HG02973 (cell line): ENCODE data around the gene SERP1.

Source experiments
- ATAC-seq: cut with Tn5 transposase; IDR thresholded peaks from one replicate; pipeline ENCODE4 v1.9.1; 2021; ENCODE audit warnings: moderate library complexity; ENCODE audit not compliant: unreplicated experiment

SERP1 gene

DNA sequence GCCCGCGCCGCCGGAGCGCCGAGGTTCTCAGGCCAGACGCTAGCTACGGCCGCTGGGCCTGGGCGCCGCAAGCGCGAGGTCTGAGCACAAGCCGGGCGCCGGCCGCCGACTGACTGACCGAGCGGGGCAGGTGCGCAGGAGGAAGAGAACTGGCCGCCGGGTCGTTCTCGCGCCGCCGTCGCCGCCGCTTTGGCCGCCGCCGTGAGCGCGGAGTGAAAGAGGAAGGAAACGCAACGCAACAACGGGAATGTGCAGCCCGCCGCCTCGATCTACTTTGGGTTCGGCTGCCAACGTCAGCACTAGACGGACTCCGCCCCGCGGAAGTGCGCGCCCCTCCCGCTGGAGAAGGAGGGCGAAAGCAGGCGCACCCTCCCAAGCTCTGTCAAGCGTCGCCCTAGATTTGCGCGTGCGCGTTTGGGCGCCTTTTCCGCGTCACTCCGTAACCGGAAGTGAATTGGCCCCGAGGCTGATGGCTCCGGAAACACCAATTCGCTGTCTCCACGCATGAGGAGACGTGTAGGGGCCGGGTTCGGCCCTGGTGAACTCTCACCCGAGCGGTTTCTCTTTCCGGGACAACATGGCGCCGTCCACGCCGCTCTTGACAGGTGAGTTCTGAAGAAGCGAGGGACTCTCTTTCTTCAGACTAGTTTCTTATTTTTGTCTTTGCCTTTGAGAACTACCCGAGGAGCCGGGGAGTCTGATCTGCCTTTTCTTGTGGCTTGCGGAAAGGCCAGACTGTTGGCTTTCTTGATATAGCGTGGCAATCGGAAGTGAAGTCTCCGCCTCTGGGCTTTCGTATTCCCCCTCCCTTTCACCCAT, at the start of gene SERP1, which contains the start of gene EIF2A:
SERP1 (minus strand) TSS at position 271 of the 819 bp plus-strand sequence. CDS start 361 bp downstream, outside the sequence.
EIF2A (plus strand) TSS at position 562 of the 819 bp plus-strand sequence; CDS start at position 578, 16 bp downstream.
- ATAC-seq = peak; percentile 86

DNA sequence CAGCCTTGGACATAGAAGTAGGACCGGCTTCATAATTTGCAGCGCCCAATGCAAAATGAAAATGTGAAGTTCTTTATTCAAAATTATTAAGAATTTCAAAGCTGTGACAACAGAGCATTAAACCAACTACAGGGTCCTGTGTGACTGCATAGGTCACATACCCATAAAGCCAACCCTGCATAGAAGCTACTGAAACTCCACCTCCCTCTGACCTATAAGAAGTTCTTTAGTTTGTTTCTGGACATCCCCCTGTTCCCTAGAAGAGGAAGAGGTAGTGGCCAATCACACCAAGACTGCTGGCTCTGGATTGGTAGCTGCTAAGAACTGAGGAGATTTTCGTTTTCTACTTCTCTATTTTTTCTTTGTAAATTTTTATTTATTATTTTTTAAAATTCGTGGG, 47.9 kb upstream of the SERP1 start:
- no peak for ATAC-seq

DNA sequence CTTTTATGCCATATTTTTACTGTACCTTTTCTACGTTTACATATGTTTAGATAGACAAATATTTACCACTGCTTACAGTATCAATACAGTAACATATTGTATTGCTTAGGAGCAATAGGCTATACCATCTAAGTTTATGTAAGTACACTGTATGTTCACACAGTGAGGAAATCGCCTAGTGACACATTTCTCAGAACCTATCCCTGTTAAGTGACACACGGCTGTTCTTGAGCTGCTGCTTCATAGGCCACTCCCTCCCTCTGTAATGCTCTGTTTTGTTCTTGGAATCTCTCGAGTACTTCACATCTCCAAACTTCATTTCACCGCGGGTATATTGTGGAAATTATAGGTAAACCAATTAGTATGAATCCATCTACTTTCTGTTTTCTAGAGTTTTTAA, 43.5 kb upstream of the SERP1 start:
- no peak for ATAC-seq

- no peak for ATAC-seq
These were observed 41.9 kb upstream of the SERP1 start for GRCh38 chr3:150588027-150588830.

DNA sequence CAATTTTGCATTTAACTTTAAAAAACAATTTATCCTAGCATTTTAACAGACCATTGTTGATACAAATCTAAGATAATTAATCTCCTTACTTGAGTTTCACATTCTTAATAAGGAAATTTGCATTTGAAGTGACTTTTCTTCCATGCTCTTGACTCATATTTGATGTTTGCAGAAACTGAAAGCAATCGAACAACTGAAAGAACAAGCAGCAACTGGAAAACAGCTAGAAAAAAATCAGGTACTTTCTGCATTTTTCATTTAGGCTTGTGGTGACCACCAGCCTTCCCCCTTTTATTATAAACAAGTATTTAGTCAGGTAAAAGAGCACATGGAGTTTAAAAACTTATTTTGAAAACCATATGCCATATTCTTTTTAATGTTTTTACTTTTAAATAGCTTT, 36.7 kb upstream of the SERP1 start:
- peak; percentile 67 for ATAC-seq

- ATAC-seq = peak; percentile 50
These were observed 36.3 kb upstream of the SERP1 start for GRCh38 chr3:150582620-150583019.

- no peak for ATAC-seq
These were observed 34.9 kb upstream of the SERP1 start for GRCh38 chr3:150581174-150581573.

DNA sequence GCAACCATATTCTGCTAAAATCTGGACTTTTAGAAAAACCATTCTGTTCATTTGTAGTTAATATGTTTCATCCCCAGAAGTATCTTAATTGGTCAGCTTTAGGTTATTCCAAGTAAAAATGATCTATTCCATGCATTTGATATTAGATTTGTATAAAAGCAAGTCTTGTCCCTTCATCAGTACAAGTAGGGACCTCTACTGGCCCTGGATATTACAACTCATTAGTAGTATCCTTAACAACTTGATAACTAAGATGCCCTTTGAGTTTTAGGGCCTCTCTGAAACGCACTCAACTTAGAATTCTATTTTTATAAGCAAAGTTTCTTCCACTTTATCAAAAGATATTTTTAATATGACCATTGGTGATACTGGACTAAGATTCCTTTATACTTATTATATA, 31.6 kb upstream of the SERP1 start:
- ATAC-seq = no peak

DNA sequence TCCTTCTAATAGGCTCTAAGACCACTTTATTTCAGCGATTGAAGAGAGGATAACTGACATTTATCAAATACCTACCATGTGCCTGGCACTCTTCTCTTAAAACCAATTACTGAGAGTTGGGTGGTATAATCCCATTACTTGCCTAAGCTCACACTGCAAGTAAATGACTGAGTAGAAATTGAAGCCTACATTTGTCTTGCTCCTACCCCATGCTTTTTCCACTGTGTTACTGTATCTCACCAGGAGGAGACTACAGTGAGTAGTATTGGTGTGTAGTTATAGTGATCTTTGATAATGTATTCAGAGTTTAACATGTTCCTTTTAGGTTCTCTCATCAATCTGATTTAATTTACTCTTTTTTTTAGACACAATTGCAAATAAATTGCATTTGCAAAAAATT, 21.0 kb upstream of the SERP1 start:
- ATAC-seq = no peak

- ATAC-seq = no peak
These were observed 17.9 kb upstream of the SERP1 start for GRCh38 chr3:150564243-150564642.

DNA sequence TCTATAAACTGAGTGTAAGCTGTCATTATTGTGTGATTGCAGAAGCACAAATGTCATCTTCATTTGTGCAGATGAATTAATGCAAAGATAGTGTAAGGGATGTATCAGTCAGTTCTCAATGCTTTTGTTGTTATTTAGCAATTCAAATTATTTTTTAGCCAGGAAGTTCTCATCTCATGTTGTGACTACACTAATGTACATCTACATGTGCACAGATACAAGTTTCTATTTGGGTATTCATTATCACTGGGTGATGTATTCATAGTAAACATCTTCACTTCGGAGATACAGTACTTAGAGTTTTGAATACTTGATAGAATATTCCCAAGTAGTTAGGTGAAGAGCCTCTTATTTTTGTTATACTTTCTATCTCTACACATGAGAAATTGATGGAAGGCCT, 11.4 kb upstream of the SERP1 start:
- ATAC-seq = no peak

GRCh38 chr3:150556792-150557191, 10.5 kb upstream of the SERP1 start:
- ATAC-seq = no peak

DNA sequence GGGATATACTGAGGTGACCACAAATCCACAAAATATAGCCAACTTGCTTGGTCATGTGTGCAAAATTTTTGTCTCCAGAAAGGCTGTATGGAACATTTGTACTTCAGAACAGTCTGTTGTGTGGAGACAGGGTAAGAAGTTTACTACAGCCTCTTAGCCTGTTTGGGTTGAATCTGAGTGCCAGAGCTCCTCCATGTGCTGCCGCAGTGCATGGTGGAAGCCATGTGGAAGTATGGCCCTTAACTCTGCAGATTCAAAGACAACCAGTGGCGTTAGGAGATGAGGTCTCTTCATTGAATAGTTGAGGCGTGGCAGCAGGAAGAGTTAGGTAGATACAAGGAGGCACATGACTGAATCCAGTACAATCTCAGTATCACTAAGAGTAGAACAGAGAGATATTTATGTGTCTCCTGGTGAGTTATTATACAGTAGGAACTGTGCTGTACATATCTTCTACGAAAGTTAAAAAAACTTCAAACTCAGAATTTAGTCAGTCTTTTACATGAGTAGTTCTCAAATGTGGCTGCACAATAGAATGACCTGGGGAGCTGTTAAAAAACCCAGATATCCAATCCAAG, 9.7 kb upstream of the SERP1 start:
- ATAC-seq = no peak

GRCh38 chr3:150547045-150547741, 897 bp upstream of the SERP1 start:
- no peak for ATAC-seq

DNA sequence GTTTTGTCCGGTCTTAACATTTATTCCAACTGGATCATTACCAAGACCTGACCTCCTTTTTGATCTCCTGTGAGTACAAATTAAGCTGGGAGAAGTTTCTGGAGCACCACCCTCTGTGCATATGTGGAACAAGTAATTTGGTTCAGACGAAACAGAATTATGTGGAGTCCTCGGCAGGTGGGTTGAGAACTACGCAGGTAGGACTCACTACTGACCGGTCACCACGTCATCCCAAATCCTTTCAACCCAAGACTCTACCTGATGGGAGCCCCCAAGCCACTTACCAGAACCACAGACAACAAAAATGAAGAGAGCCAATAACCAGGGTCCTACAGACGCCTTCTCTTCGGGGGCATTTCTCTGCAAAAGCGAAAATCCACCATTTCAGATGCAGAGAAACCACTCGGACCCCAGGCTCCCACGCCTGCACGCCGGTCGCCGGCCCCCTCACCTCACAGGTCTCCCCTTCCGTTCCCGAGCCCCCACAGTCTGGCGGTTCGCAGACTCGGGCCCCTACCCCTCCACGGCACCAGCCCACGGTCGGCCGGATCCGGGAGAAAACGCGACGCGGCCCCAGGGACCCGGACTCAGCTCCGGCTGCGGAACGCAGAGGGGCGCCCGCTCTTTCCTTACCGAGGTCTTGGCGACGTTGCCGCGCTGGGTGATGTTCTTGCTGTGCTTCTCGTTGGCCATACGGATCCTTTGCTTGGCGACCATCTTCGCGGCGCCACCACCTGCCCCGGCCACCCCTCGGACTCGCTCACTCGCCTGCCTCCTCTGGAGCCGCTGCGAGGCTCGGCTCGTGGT, 674 bp downstream of the SERP1 start:
- ATAC-seq = no peak

DNA sequence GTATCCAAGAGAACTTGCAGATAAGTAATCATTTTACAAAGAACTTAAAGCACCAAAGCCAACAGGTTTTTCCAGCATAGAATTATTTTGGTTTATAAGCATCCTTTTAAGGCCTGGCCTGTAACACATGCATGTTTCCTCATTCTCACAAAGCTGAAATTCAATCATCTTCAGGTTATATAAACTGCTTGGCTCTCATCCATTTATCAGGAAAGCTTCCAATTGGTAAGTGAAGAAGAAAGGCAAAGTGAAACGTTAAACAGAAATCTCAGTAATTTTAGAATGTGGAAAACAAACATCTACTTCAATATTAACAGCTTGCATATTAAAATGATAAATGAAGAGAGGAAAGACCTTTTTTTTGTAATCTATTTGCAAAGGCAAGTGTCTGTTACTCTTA, 1.6 kb downstream of the SERP1 start:
- no peak for ATAC-seq

- ATAC-seq = no peak
These were observed 2.3 kb downstream of the SERP1 start for GRCh38 chr3:150544041-150544440.

- no peak for ATAC-seq
These were observed 2.8 kb downstream of the SERP1 start for GRCh38 chr3:150543531-150543930.

DNA sequence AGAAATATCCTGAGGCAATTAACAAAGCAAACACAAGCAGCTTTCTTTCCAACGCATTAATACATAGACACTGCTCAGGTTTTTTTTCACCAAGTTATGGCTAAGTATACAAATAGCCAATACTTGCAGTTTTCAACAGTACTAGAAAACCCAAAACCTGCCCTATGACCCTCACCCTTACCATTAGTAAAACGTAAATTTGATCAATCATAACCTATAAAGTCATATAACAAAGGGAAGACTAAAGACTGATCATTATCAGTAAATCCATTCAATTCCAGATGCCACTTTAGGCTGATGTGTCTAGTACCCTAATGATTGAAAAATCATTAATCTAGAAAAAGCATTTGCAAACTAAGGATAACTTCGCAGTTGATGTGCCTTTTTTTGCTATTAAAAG, 3.2 kb downstream of the SERP1 start:
- no peak for ATAC-seq

- no peak for ATAC-seq
These were observed 5.3 kb downstream of the SERP1 start for GRCh38 chr3:150540991-150541390.
